Measurements from ENCODE around the gene NPHP4. TPM values are rescaled to one million over a fixed set of nuclear protein-coding genes. Genes with fewer than 3 reads are reported as not detected.
A peak's percentile ranks its signal among the peaks of the same experiment; 100 is the strongest.

NPHP4 gene
- total RNA-seq, 2 donors from 2014 or later, result 27.6 to 58.5 TPM

- no peaks in the 10 kb centered on the region for H3K4me1 Mint-ChIP-seq (ENCODE audit: low read depth in 2 of 2)
- no peaks in the 10 kb centered on the region for H3K9me3 Mint-ChIP-seq
- no peak overlapping the region for H3K27ac Mint-ChIP-seq
- ATAC-seq (no peak), DNase-seq (ENCODE audit: low spot score) (no peak)
- no peak overlapping the region for H3K4me3 Mint-ChIP-seq
- no peaks in the 10 kb centered on the region for H3K27me3 Mint-ChIP-seq
- H3K36me3 Mint-ChIP-seq, result peaks cover 5% of the 10 kb centered on the region
Observed at GRCh38 chr1:5947978-5948680, 44.1 kb downstream of the NPHP4 start.

DNA sequence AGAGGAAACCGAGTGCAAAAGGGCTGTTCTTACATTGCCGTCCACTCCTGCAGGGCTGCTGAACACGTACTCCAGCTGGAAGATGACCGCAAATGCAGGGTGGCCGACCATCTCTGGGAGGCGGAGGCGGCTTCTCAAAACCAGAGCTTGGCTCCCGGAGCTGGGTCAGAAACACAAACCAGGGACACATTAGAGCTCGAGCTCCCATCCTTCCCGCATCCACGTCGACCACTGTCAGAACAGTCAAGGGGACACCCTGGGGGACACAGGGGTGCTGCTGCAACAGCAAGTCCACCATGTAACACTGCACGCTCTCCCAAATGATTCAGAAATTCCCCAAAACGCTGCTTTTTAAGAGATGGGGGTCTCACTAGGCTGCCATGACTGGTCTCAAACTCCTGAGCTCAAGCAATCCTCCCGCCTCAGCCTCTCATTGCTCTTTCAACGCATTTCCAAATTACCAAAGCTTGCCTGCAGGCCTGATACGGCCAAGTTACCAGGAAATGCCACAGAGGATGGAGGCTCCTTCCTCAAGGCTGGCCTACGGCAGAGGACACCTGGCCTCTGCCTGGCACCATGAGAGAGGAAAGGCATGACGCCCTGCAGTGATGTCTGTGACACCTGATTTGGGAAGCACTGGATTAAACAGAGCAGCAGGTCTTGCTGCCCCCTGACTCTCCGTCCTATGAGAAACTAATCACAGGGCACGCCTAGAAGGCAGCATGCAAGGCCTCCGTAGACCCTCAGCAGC, 45.0 kb downstream of the NPHP4 start:
- Mint-ChIP-seq H3K27ac (no peak overlapping the region), H3K36me3 (peaks cover 5% of the 10 kb centered on the region), H3K4me3 (no peak overlapping the region), H3K9me3 (no peaks in the 10 kb centered on the region), H3K4me1 (ENCODE audit: low read depth in 2 of 2) (no peaks in the 10 kb centered on the region), H3K27me3 (no peaks in the 10 kb centered on the region)
- DNase-seq (ENCODE audit: low spot score), result no peak
- ATAC-seq, result no peak

DNA sequence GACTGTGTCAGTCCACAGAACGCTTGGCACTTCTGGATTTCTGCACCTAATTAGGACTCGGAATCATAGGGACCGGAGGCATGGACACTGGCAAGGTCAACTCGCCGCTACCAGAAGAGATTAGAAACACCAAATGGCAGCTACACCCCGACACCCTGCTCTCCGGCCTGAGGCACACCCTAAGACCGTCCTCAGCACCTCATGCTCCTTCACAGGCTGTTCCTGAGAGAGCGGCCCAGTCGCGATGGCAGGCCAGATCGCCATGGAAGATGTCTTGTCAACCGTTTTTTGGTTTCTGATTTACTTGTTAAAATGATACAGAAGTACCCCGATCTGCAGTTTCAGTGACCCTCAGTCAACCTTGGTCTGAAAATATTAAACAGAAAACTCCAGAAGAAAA, 46.8 kb downstream of the NPHP4 start:
- no peak overlapping the region for H3K4me3 Mint-ChIP-seq
- no peaks in the 10 kb centered on the region for H3K27me3 Mint-ChIP-seq
- peaks cover 5% of the 10 kb centered on the region for H3K36me3 Mint-ChIP-seq
- ATAC-seq, result no peak
- no peaks in the 10 kb centered on the region for H3K9me3 Mint-ChIP-seq
- no peak overlapping the region for H3K27ac Mint-ChIP-seq
- no peak for DNase-seq (ENCODE audit: low spot score)
- no peaks in the 10 kb centered on the region for H3K4me1 Mint-ChIP-seq (ENCODE audit: low read depth in 2 of 2)

DNA sequence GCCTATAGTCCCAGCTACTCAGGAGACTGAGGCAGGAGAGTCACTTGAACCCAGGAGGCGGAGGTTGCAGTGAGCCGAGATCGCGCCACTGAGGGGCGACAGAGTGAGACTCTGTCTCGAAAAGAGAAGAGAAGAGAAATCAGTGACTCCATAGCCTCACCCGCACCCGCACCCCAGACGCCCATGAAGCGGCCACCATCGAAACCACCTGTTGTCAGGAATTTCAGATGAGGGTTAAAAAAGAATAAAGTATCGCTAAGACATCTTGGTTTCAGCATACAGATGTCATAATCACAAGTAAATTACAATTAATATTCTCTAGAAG, 47.4 kb downstream of the NPHP4 start:
- H3K4me1 Mint-ChIP-seq (ENCODE audit: low read depth in 2 of 2), result no peaks in the 10 kb centered on the region

GRCh38 chr1:5944154-5944842, 47.9 kb downstream of the NPHP4 start:
- DNase-seq (ENCODE audit: low spot score), result no peak
- Mint-ChIP-seq H3K27me3 (no peaks in the 10 kb centered on the region), H3K9me3 (no peaks in the 10 kb centered on the region), H3K36me3 (peaks cover 3% of the 10 kb centered on the region), H3K4me3 (no peak overlapping the region), H3K27ac (no peak overlapping the region), H3K4me1 (ENCODE audit: low read depth in 2 of 2) (no peaks in the 10 kb centered on the region)
- no peak for ATAC-seq

More for the DNA sequence above, 47.4 kb downstream of the NPHP4 start:
- Mint-ChIP-seq H3K4me3 (no peak overlapping the region), H3K27me3 (no peaks in the 10 kb centered on the region), H3K27ac (no peak overlapping the region), H3K36me3 (peaks cover 5% of the 10 kb centered on the region), H3K9me3 (no peaks in the 10 kb centered on the region)
- DNase-seq (ENCODE audit: low spot score) (no peak), ATAC-seq (no peak)

GRCh38 chr1:5943343-5944124, 48.7 kb downstream of the NPHP4 start:
- Mint-ChIP-seq H3K27ac (no peak overlapping the region), H3K27me3 (no peaks in the 10 kb centered on the region), H3K4me1 (ENCODE audit: low read depth in 2 of 2) (no peaks in the 10 kb centered on the region), H3K9me3 (no peaks in the 10 kb centered on the region), H3K36me3 (no peaks in the 10 kb centered on the region), H3K4me3 (no peak overlapping the region)
- ATAC-seq (no peak), DNase-seq (ENCODE audit: low spot score) (no peak)

GRCh38 chr1:5941671-5942070, 50.6 kb downstream of the NPHP4 start:
- ATAC-seq, result no peak
- Mint-ChIP-seq H3K27me3 (no peaks in the 10 kb centered on the region), H3K27ac (no peak overlapping the region), H3K9me3 (no peaks in the 10 kb centered on the region), H3K4me3 (no peak overlapping the region), H3K36me3 (no peaks in the 10 kb centered on the region), H3K4me1 (ENCODE audit: low read depth in 2 of 2) (no peaks in the 10 kb centered on the region)
- no peak for DNase-seq (ENCODE audit: low spot score)

DNA sequence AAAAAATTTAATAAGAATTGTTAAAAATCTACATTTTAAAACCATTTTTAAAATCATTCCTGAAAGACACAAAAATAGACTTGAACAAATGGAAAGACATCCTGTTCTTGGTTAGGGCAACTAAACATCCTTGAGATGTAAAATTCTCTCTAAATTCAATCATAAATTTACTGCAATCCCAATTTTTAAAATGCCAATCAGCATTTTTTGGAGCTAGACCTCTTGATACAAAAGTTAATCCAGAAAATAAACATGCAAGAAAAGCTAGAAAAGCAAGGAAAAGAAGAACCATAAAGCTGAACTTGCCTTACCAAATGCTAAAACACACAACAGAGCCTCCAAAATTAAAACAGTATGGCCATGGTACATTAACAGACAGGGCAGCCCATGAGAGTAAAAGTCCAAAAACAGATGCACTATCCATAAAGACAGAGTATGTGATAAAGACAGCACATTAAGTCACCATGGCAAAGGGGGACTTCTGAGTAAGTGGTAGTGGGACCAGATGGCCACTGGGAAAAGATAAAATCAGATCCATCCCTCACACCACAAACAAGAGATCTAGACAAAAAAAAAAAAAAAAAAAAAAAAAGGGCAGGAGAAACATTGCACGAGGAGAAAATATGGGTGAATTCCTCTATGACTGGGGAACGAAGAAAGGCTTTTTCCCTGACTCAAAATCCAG, 51.4 kb downstream of the NPHP4 start:
- DNase-seq (ENCODE audit: low spot score) (no peak), ATAC-seq (no peak)
- H3K36me3 Mint-ChIP-seq, result no peaks in the 10 kb centered on the region
- no peaks in the 10 kb centered on the region for H3K9me3 Mint-ChIP-seq
- peaks cover 0 to 4% of the 10 kb centered on the region in 2 donors for H3K4me1 Mint-ChIP-seq (ENCODE audit: low read depth in 2 of 2)
- H3K27me3 Mint-ChIP-seq, result no peaks in the 10 kb centered on the region
- H3K27ac Mint-ChIP-seq, result no peak overlapping the region
- H3K4me3 Mint-ChIP-seq, result no peak overlapping the region

- ATAC-seq (peak in 1 of 2 donors; percentile 15), DNase-seq (ENCODE audit: low spot score) (no peak)
- Mint-ChIP-seq H3K9me3 (no peaks in the 10 kb centered on the region), H3K27me3 (no peaks in the 10 kb centered on the region), H3K27ac (no peak overlapping the region), H3K4me3 (no peak overlapping the region), H3K4me1 (ENCODE audit: low read depth in 2 of 2) (peaks cover 0 to 4% of the 10 kb centered on the region in 2 donors), H3K36me3 (no peaks in the 10 kb centered on the region)
Observed at GRCh38 chr1:5939271-5940170, 52.7 kb downstream of the NPHP4 start.

- Mint-ChIP-seq H3K27me3 (no peaks in the 10 kb centered on the region), H3K27ac (no peak overlapping the region), H3K4me3 (no peak overlapping the region), H3K9me3 (no peaks in the 10 kb centered on the region), H3K36me3 (no peaks in the 10 kb centered on the region), H3K4me1 (ENCODE audit: low read depth in 2 of 2) (peaks cover 0 to 4% of the 10 kb centered on the region in 2 donors)
- DNase-seq (ENCODE audit: low spot score), result no peak
- ATAC-seq, result no peak
Observed at GRCh38 chr1:5938101-5938646, 54.1 kb downstream of the NPHP4 start.

GRCh38 chr1:5937373-5937857, 54.8 kb downstream of the NPHP4 start:
- no peak overlapping the region for H3K27ac Mint-ChIP-seq
- DNase-seq (ENCODE audit: low spot score) (no peak), ATAC-seq (no peak)
- no peaks in the 10 kb centered on the region for H3K36me3 Mint-ChIP-seq
- H3K9me3 Mint-ChIP-seq, result no peaks in the 10 kb centered on the region
- H3K4me1 Mint-ChIP-seq (ENCODE audit: low read depth in 2 of 2), result peaks cover 0 to 4% of the 10 kb centered on the region in 2 donors
- no peaks in the 10 kb centered on the region for H3K27me3 Mint-ChIP-seq
- H3K4me3 Mint-ChIP-seq, result no peak overlapping the region

- H3K36me3 Mint-ChIP-seq, result no peaks in the 10 kb centered on the region
- no peaks in the 10 kb centered on the region for H3K9me3 Mint-ChIP-seq
- no peak for ATAC-seq
- peaks cover 0 to 4% of the 10 kb centered on the region in 2 donors for H3K4me1 Mint-ChIP-seq (ENCODE audit: low read depth in 2 of 2)
- no peak overlapping the region for H3K4me3 Mint-ChIP-seq
- no peak for DNase-seq (ENCODE audit: low spot score)
- H3K27ac Mint-ChIP-seq, result no peak overlapping the region
- H3K27me3 Mint-ChIP-seq, result no peaks in the 10 kb centered on the region
Observed at GRCh38 chr1:5936621-5937372, 55.4 kb downstream of the NPHP4 start.
